CD4-positive, alpha-beta memory T cell (primary cell): ENCODE measurements around the gene AFAP1L1. TPM values are rescaled to one million over a fixed set of nuclear protein-coding genes. Genes with fewer than 3 reads are reported as not detected.

Experiments
- CTCF ChIA-PET: fragments of 350-600 bp; sonication (Branson Sonifier 250); formaldehyde crosslinking; loops from one replicate; lab custom pipeline; 2021; ENCODE audit warnings: inconsistent platforms; ENCODE audit not compliant: partially characterized antibody; lab: Charles Lee
- POLR2A ChIA-PET: fragments of 350-600 bp; sonication (Branson Sonifier 250); formaldehyde crosslinking; loops from one replicate; lab custom pipeline; 2021; ENCODE audit not compliant: partially characterized antibody; lab: Charles Lee
- DNase-seq, 5 donors: peaks; one replicate each; pipeline versions ENCODE4 v3.0.0 to v3.0.0-alpha.2; 2020 to 2022; ENCODE audit warnings: mixed read lengths in 1 of 5
- H3K27ac ChIP-seq: one replicate; pipeline ENCODE4 v1.7.0; 2013; ENCODE audit warnings: low read depth, low read length
- H3K27me3 ChIP-seq: 2 replicates; pipeline ENCODE4 v1.7.0; 2013; ENCODE audit warnings: mild to moderate bottlenecking, low read length, moderate library complexity; ENCODE audit not compliant: insufficient read depth
- H3K36me3 ChIP-seq: 2 replicates; pipeline ENCODE4 v1.7.0; 2013; ENCODE audit warnings: mild to moderate bottlenecking, low read length, moderate library complexity; ENCODE audit not compliant: insufficient read depth
- H3K4me1 ChIP-seq: 2 replicates; pipeline ENCODE4 v1.7.0; 2013; ENCODE audit warnings: mild to moderate bottlenecking, low read length, moderate library complexity; ENCODE audit not compliant: insufficient read depth
- H3K4me3 ChIP-seq, 2 donors: one replicate each; pipeline ENCODE4 v1.7.0; 2013; ENCODE audit warnings: low read length in 2 of 2, mild to moderate bottlenecking in 1 of 2
- H3K9me3 ChIP-seq, 2 donors: one replicate each; pipeline ENCODE4 v1.7.0; 2013; ENCODE audit warnings: low read length in 2 of 2, control low read depth in 1 of 2; ENCODE audit not compliant: control insufficient read depth in 1 of 2
- H3K27ac Mint-ChIP-seq, 7 donors: one replicate each; pipeline ENCODE4 v1.8.0; 2020 to 2021; ENCODE audit warnings: mixed read lengths in 7 of 7, mild to moderate bottlenecking in 6 of 7, inconsistent platforms in 3 of 7, moderate library complexity in 3 of 7
- H3K27me3 Mint-ChIP-seq, 2 donors: one replicate each; pipeline ENCODE4 v1.8.0; 2020 to 2021; ENCODE audit warnings: mixed read lengths in 2 of 2
- H3K36me3 Mint-ChIP-seq, 2 donors: one replicate each; pipeline ENCODE4 v1.8.0; 2020 to 2021; ENCODE audit warnings: mixed read lengths in 2 of 2, inconsistent platforms in 1 of 2, mild to moderate bottlenecking in 1 of 2
- H3K4me1 Mint-ChIP-seq, 4 donors: one replicate each; pipeline ENCODE4 v1.8.0; 2020 to 2021; ENCODE audit warnings: mixed read lengths in 4 of 4, mild to moderate bottlenecking in 1 of 4
- H3K4me3 Mint-ChIP-seq, 8 donors: one replicate each; pipeline ENCODE4 v1.8.0; 2020 to 2021; ENCODE audit warnings: mixed read lengths in 8 of 8, mild to moderate bottlenecking in 7 of 8, moderate library complexity in 6 of 8, inconsistent platforms in 3 of 8
- H3K9me3 Mint-ChIP-seq, 8 donors: one replicate each; pipeline ENCODE4 v1.8.0; 2020 to 2021; ENCODE audit warnings: mixed read lengths in 8 of 8, mild to moderate bottlenecking in 5 of 8, inconsistent platforms in 3 of 8, moderate library complexity in 1 of 8
- intact Hi-C: fragments of 100-400 bp; cut with micrococcal nuclease; formaldehyde crosslinking; loops from one replicate; pipeline ENCODE4 v1.15.1; 2023
- polyA plus RNA-seq, 2 donors: library from polyadenylated mRNA; unstranded; fragments of 300-500 nt; fragmentation: Illumina TruSeq; gene quantifications; one replicate each; pipeline ENCODE4 v1.2.3, GENCODE V29; 2021
- total RNA-seq, 2 experiments: library from RNA; stranded (reverse); gene quantifications; one replicate each; pipeline ENCODE4 v1.2.3, GENCODE V29; 2021

Gene AFAP1L1
- total and polyA plus RNA-seq, 4 experiments from 2014 or later = not detected

GRCh38 chr5:149326611-149327010 is 55.0 kb downstream of the AFAP1L1 start:
- no peaks in the 10 kb centered on the region for H3K4me1 ChIP-seq
- no peak overlapping the region for H3K27ac ChIP-seq
- H3K4me1 Mint-ChIP-seq = no peaks in the 10 kb centered on the region
- H3K27ac Mint-ChIP-seq = peak overlapping the region in 1 of 7 donors; percentile 42
- no peak for DNase-seq
- peaks cover 0 to 6% (median 0%) of the 10 kb centered on the region in 8 donors for H3K9me3 Mint-ChIP-seq
- intact Hi-C loops = no loop called here
- H3K27me3 Mint-ChIP-seq = no peaks in the 10 kb centered on the region
- no peaks in the 10 kb centered on the region for H3K36me3 ChIP-seq
- no peak overlapping the region for H3K4me3 ChIP-seq
- H3K36me3 Mint-ChIP-seq = no peaks in the 10 kb centered on the region
- no peaks in the 10 kb centered on the region for H3K27me3 ChIP-seq
- ChIA-PET POLR2A (interaction anchor here (0.7 kb wide), 1 partner anchor 18 kb away, joined by 3 read pairs; no protein-coding TSS in a partner anchor), CTCF (interaction anchor here (1.2 to 24.9 kb wide), 4 partner anchors 9 to 42 kb away, joined by 3 to 564 read pairs (median 9); no protein-coding TSS in a partner anchor)
- no peak overlapping the region for H3K4me3 Mint-ChIP-seq
- no peaks in the 10 kb centered on the region for H3K9me3 ChIP-seq

- Mint-ChIP-seq H3K27me3 (no peaks in the 10 kb centered on the region), H3K9me3 (peaks cover 0 to 6% (median 0%) of the 10 kb centered on the region in 8 donors), H3K36me3 (no peaks in the 10 kb centered on the region), H3K4me1 (no peaks in the 10 kb centered on the region), H3K4me3 (no peak overlapping the region), H3K27ac (no peak overlapping the region)
- ChIA-PET CTCF (interaction anchor here (1.8 to 24.9 kb wide), 2 partner anchors 11 to 40 kb away, joined by 14 to 564 read pairs; no protein-coding TSS in a partner anchor), POLR2A (no interaction called here)
- Histone ChIP-seq H3K4me3 (no peak overlapping the region), H3K9me3 (no peaks in the 10 kb centered on the region), H3K27ac (no peak overlapping the region), H3K4me1 (no peaks in the 10 kb centered on the region), H3K36me3 (no peaks in the 10 kb centered on the region), H3K27me3 (no peaks in the 10 kb centered on the region)
- no peak for DNase-seq
- intact Hi-C loops = no loop called here
These were observed 56.5 kb downstream of the AFAP1L1 start for GRCh38 chr5:149328177-149328576.

GRCh38 chr5:149333711-149334443 is 62.2 kb downstream of the AFAP1L1 start:
- Mint-ChIP-seq H3K27me3 (no peaks in the 10 kb centered on the region), H3K9me3 (peaks cover 0 to 2% (median 0%) of the 10 kb centered on the region in 8 donors), H3K27ac (peak overlapping the region in 1 of 7 donors; percentile 24), H3K4me3 (no peak overlapping the region), H3K36me3 (peaks cover 0 to 3% of the 10 kb centered on the region in 2 donors), H3K4me1 (peaks cover 0 to 3% (median 0%) of the 10 kb centered on the region in 4 donors)
- Histone ChIP-seq H3K27ac (no peak overlapping the region), H3K9me3 (no peaks in the 10 kb centered on the region), H3K36me3 (no peaks in the 10 kb centered on the region), H3K4me3 (no peak overlapping the region), H3K27me3 (no peaks in the 10 kb centered on the region), H3K4me1 (no peaks in the 10 kb centered on the region)
- ChIA-PET POLR2A (interaction anchor here (0.8 to 2.1 kb wide), 2 partner anchors 11 to 87 kb away, joined by 3 to 11 read pairs; partner anchors contain the start of gene GRPEL2), CTCF (interaction anchor here (1.8 to 5.8 kb wide), 3 partner anchors 11 to 38 kb away, joined by 7 to 41 read pairs (median 9); partner anchors contain the start of gene GRPEL2)
- DNase-seq = no peak
- intact Hi-C loops = no loop called here

GRCh38 chr5:149337736-149338135 is 66.1 kb downstream of the AFAP1L1 start:
- ChIA-PET POLR2A (interaction anchor here (0.8 kb wide), 1 partner anchor 11 kb away, joined by 3 read pairs; no protein-coding TSS in a partner anchor), CTCF (interaction anchor here (0.6 to 1.0 kb wide), 3 partner anchors 27 to 638 kb away, joined by 3 read pairs; no protein-coding TSS in a partner anchor)
- H3K4me3 Mint-ChIP-seq = no peak overlapping the region
- intact Hi-C loops = no loop called here
- Histone ChIP-seq H3K27me3 (no peaks in the 10 kb centered on the region), H3K27ac (no peak overlapping the region), H3K36me3 (no peaks in the 10 kb centered on the region), H3K9me3 (no peaks in the 10 kb centered on the region), H3K4me3 (no peak overlapping the region), H3K4me1 (no peaks in the 10 kb centered on the region)
- peaks cover 0 to 2% (median 0%) of the 10 kb centered on the region in 8 donors for H3K9me3 Mint-ChIP-seq
- peaks cover 0 to 3% of the 10 kb centered on the region in 2 donors for H3K36me3 Mint-ChIP-seq
- H3K27me3 Mint-ChIP-seq = no peaks in the 10 kb centered on the region
- H3K4me1 Mint-ChIP-seq = peaks cover 0 to 3% (median 0%) of the 10 kb centered on the region in 4 donors
- no peak for DNase-seq
- no peak overlapping the region for H3K27ac Mint-ChIP-seq

GRCh38 chr5:149338364-149338763 is 66.7 kb downstream of the AFAP1L1 start:
- Mint-ChIP-seq H3K27me3 (no peaks in the 10 kb centered on the region), H3K27ac (no peak overlapping the region), H3K36me3 (peaks cover 0 to 3% of the 10 kb centered on the region in 2 donors), H3K4me1 (peaks cover 0 to 4% (median 3%) of the 10 kb centered on the region in 4 donors), H3K9me3 (peaks cover 0 to 2% (median 0%) of the 10 kb centered on the region in 8 donors), H3K4me3 (peak overlapping the region in 1 of 8 donors; percentile 73)
- Histone ChIP-seq H3K4me1 (no peaks in the 10 kb centered on the region), H3K9me3 (no peaks in the 10 kb centered on the region), H3K27ac (no peak overlapping the region), H3K4me3 (no peak overlapping the region), H3K36me3 (no peaks in the 10 kb centered on the region), H3K27me3 (no peaks in the 10 kb centered on the region)
- no peak for DNase-seq
- CTCF ChIA-PET = interaction anchor here (0.6 to 2.4 kb wide), 4 partner anchors 26 to 638 kb away, joined by 3 to 7 read pairs (median 3); no protein-coding TSS in a partner anchor
- POLR2A ChIA-PET = interaction anchor here (0.8 to 1.3 kb wide), 2 partner anchors 11 to 29 kb away, joined by 3 read pairs; no protein-coding TSS in a partner anchor
- intact Hi-C loops = no loop called here

- H3K36me3 ChIP-seq = no peaks in the 10 kb centered on the region
- no peaks in the 10 kb centered on the region for H3K9me3 ChIP-seq
- H3K9me3 Mint-ChIP-seq = peaks cover 0 to 4% (median 0%) of the 10 kb centered on the region in 8 donors
- peaks cover 10 to 26% (median 19%) of the 10 kb centered on the region in 4 donors for H3K4me1 Mint-ChIP-seq
- no peak overlapping the region for H3K4me3 ChIP-seq
- H3K27me3 ChIP-seq = no peaks in the 10 kb centered on the region
- H3K4me1 ChIP-seq = peaks cover 13% of the 10 kb centered on the region
- no peak for DNase-seq
- intact Hi-C loops = loop anchor here (10.0 kb wide), 2 partner anchors 624 to 956 kb away; partner anchors contain the start of genes FBXO38 and SLC26A2
- no peaks in the 10 kb centered on the region for H3K27me3 Mint-ChIP-seq
- H3K4me3 Mint-ChIP-seq = no peak overlapping the region
- POLR2A ChIA-PET = interaction anchor here (1.6 kb wide), 1 partner anchor 211 kb away, joined by 3 read pairs; the partner anchor contains the start of gene CSNK1A1
- CTCF ChIA-PET = interaction anchor here (1.1 to 26.0 kb wide), 6 partner anchors 13 to 41 kb away, joined by 3 to 337 read pairs (median 6); partner anchors contain the start of gene PCYOX1L
- peaks cover 3 to 7% of the 10 kb centered on the region in 2 donors for H3K36me3 Mint-ChIP-seq
- no peak overlapping the region for H3K27ac Mint-ChIP-seq
- no peak overlapping the region for H3K27ac ChIP-seq
These were observed 69.3 kb downstream of the AFAP1L1 start for GRCh38 chr5:149340920-149341319.
